Endothelial cell of umbilical vein (primary cell): ENCODE results near the gene SYNGR3. TPM values are rescaled to one million over a fixed set of nuclear protein-coding genes. Genes with fewer than 3 reads are reported as not detected.

Source experiments
- BruUV-seq: library from RNA; stranded (reverse); fragments of 400-500 nt; replicated peaks from 2 replicates; lab custom pipeline; 2021; lab: Mats Ljungman, UMichigan
- CTCF ChIA-PET: fragments of 300-600, 350-600 bp; sonication (Branson Sonifier 250); formaldehyde crosslinking; loops from one replicate; lab custom pipeline; 2021; ENCODE audit warnings: antibody characterized with exemption, inconsistent platforms; lab: Charles Lee
- POLR2A ChIA-PET: fragments of 300-600, 350-600 bp; sonication (Branson Sonifier 250); formaldehyde crosslinking; loops from one replicate; lab custom pipeline; 2021; ENCODE audit warnings: antibody characterized with exemption, inconsistent platforms; lab: Charles Lee
- DNase-seq: peaks from one replicate; pipeline ENCODE4 v3.0.0-alpha.2; 2011; ENCODE audit warnings: low read depth, low spot score
- FAIRE-seq: peaks from 2 replicates; lab custom pipeline; 2011; peaks lifted over from hg19 to GRCh38; lab: Jason Lieb, UNC
- H2AFZ ChIP-seq: 2 replicates; pipeline ENCODE4 v1.6.0; 2012; ENCODE audit warnings: low read depth, low read length, control low read depth, inconsistent platforms
- H3K27ac ChIP-seq: 2 replicates; pipeline ENCODE4 v1.5.1; 2011; ENCODE audit warnings: low read depth, mild to moderate bottlenecking, control low read depth, low read length, moderate library complexity; ENCODE audit not compliant: insufficient read depth
- H3K27me3 ChIP-seq, 2 experiments: 2 replicates each; pipeline versions ENCODE4 v1.6.0 to v1.6.1; 2011; ENCODE audit warnings: low read length in 2 of 2, mixed read lengths in 1 of 2; ENCODE audit not compliant: control insufficient read depth in 2 of 2, insufficient read depth in 2 of 2
- H3K36me3 ChIP-seq, 2 experiments: 2 replicates in 1 of 2; 3 replicates in 1 of 2; pipeline ENCODE4 v1.5.1; 2011; ENCODE audit warnings: low read length in 2 of 2, mild to moderate bottlenecking in 1 of 2, moderate library complexity in 1 of 2; ENCODE audit not compliant: control insufficient read depth in 2 of 2, insufficient read depth in 2 of 2; ENCODE audit errors: extremely low read depth in 1 of 2
- H3K4me1 ChIP-seq: 3 replicates; pipeline ENCODE4 v1.5.1; 2011; ENCODE audit warnings: mild to moderate bottlenecking, low read length; ENCODE audit not compliant: control insufficient read depth, insufficient read depth; ENCODE audit errors: extremely low read depth
- H3K4me2 ChIP-seq: 2 replicates; pipeline ENCODE4 v1.6.1; 2011; ENCODE audit warnings: low read length, control low read depth, mixed read lengths; ENCODE audit not compliant: insufficient read depth
- H3K4me3 ChIP-seq, 3 experiments: fragments of 200-600 bp in 1 of 3; sonication (generic), shearing (Covaris generic) in 1 of 3; replicated peaks in 1 of 3; 2 replicates each; pipeline ENCODE4 v1.5.1; 2011 to 2016; ENCODE audit warnings: control low read depth in 3 of 3, low read length in 3 of 3, mild to moderate bottlenecking in 2 of 3, inconsistent platforms in 1 of 3, low read depth in 1 of 3, moderate library complexity in 1 of 3; ENCODE audit not compliant: insufficient read depth in 1 of 3
- H3K79me2 ChIP-seq: 2 replicates; pipeline ENCODE4 v1.6.0; 2012; ENCODE audit warnings: low read length, inconsistent platforms; ENCODE audit not compliant: control insufficient read depth, insufficient read depth
- H3K9ac ChIP-seq: replicated peaks from 2 replicates; pipeline ENCODE3; 2011; ENCODE audit warnings: low read length, control low read depth; ENCODE audit not compliant: insufficient read depth; ENCODE audit errors: extremely low read depth
- H3K9me1 ChIP-seq: replicated peaks from 3 replicates; pipeline ENCODE4 v1.6.0; 2011; ENCODE audit warnings: mild to moderate bottlenecking, low read length; ENCODE audit not compliant: control insufficient read depth, insufficient read depth; ENCODE audit errors: extremely low read depth
- H3K9me3 ChIP-seq: replicated peaks from 2 replicates; pipeline ENCODE4 v1.5.1; 2012; ENCODE audit warnings: low read length, inconsistent platforms; ENCODE audit not compliant: control insufficient read depth, insufficient read depth
- H4K20me1 ChIP-seq: replicated peaks from 2 replicates; pipeline ENCODE3; 2011; ENCODE audit warnings: mild to moderate bottlenecking, low read length; ENCODE audit not compliant: control insufficient read depth, insufficient read depth; ENCODE audit errors: extremely low read depth
- CTCF ChIP-seq, 2 donors: IDR thresholded peaks; 1 replicate in 1 of 2; 2 replicates in 1 of 2; pipeline ENCODE4 v1.5.1; 2011; ENCODE audit warnings: low read length in 2 of 2, mild to moderate bottlenecking in 2 of 2, moderate library complexity in 2 of 2, control low read depth in 1 of 2, inconsistent platforms in 1 of 2, low read depth in 1 of 2; ENCODE audit not compliant: insufficient read depth in 1 of 2; ENCODE audit errors: extremely low read depth in 1 of 2
- EZH2 ChIP-seq: IDR thresholded peaks from 2 replicates; pipeline ENCODE4 v1.6.1; 2012; ENCODE audit warnings: borderline replicate concordance, low read depth, mild to moderate bottlenecking, moderate library complexity, low read length, inconsistent platforms; ENCODE audit not compliant: severe bottlenecking
- FOS ChIP-seq: IDR thresholded peaks from 2 replicates; pipeline ENCODE4 v1.6.1; 2011; ENCODE audit warnings: mild to moderate bottlenecking, low read length, moderate library complexity, borderline replicate concordance; ENCODE audit not compliant: insufficient read depth
- GATA2 ChIP-seq: IDR thresholded peaks from 2 replicates; pipeline ENCODE4 v1.7.0; 2011; ENCODE audit warnings: low read depth, mild to moderate bottlenecking, moderate library complexity, mixed read lengths, low read length; ENCODE audit not compliant: insufficient read length, insufficient read depth
- JUN ChIP-seq: IDR thresholded peaks from 2 replicates; pipeline ENCODE4 v1.6.1; 2011; ENCODE audit warnings: borderline replicate concordance, low read depth; ENCODE audit not compliant: insufficient read length, insufficient read depth
- MAX ChIP-seq: IDR thresholded peaks from 2 replicates; pipeline ENCODE4 v1.6.1; 2011; ENCODE audit not compliant: insufficient read depth, insufficient read length
- MYC ChIP-seq: IDR thresholded peaks from one replicate; pipeline ENCODE4 v1.6.1; 2011; ENCODE audit warnings: mild to moderate bottlenecking, low read depth, low read length
- POLR2A ChIP-seq: IDR thresholded peaks from 2 replicates; pipeline ENCODE4 v1.6.1; 2012; ENCODE audit warnings: low read depth, mild to moderate bottlenecking, control low read depth, low read length
- POLR2AphosphoS5 ChIP-seq: IDR thresholded peaks from 2 replicates; pipeline ENCODE4 v1.6.1; 2012; ENCODE audit warnings: low read depth, mild to moderate bottlenecking, control low read depth, low read length, moderate library complexity; ENCODE audit not compliant: insufficient read depth
- dilution Hi-C: fragments of 300-500 bp; cut with MboI; formaldehyde crosslinking; loops from one replicate; pipeline ENCODE4 v1.15.0; 2019; ENCODE audit warnings: low sequenced_read_pairs; ENCODE audit not compliant: extremely low pct_ligation_motif_present
- intact Hi-C: fragments of 100-400 bp; cut with micrococcal nuclease; formaldehyde crosslinking; loops from one replicate; pipeline ENCODE4 v1.10.0; 2022
- polyA plus RNA-seq, 4 experiments: library from polyadenylated mRNA; depleted of rRNA in 3 of 4; stranded (reverse) in 3 of 4; unstranded in 1 of 4; fragments of >200 nt; gene quantifications; 2 replicates each; pipeline versions ENCODE4 v1.2.1 to v1.2.3, GENCODE V29; 2011 to 2012; ENCODE audit warnings: missing spikeins in 1 of 4
- total RNA-seq: library from RNA; stranded (reverse); gene quantifications from 2 replicates; pipeline ENCODE4 v1.2.3, GENCODE V29; 2021

SYNGR3 gene
- total and polyA plus RNA-seq, 2 donors (not counting 3 experiments of a cell fraction or from before 2014, with no cell fraction given) = 0.95 to 1.4 TPM

GRCh38 chr16:2023092-2024031, 33.6 kb downstream of the SYNGR3 start:
- no peaks in the 10 kb centered on the region for H3K9me3 ChIP-seq
- no peak overlapping the region for H3K9ac ChIP-seq
- peaks cover 28% of the 10 kb centered on the region for H3K4me1 ChIP-seq
- no TSS peak for BruUV-seq
- peak overlapping the region; percentile 56 for H3K4me2 ChIP-seq
- no peaks in the 10 kb centered on the region for H4K20me1 ChIP-seq
- DNase-seq = peak; percentile 92
- FAIRE-seq = peak; percentile 95
- ChIA-PET CTCF (interaction anchor here (0.6 to 8.9 kb wide), 38 partner anchors 9 to 444 kb away, joined by 3 to 137 read pairs (median 5); partner anchors contain the start of genes ECI1, GFER, NTHL1 and PKD1), POLR2A (interaction anchor here (0.6 to 3.1 kb wide), 2 partner anchors 129 to 132 kb away, joined by 3 to 20 read pairs; partner anchors contain the start of gene TRAF7)
- no peaks in the 10 kb centered on the region for H3K36me3 ChIP-seq
- peaks cover 10% of the 10 kb centered on the region for H3K79me2 ChIP-seq
- dilution Hi-C loops (no loop called here), intact Hi-C loops (loop anchor here (1.0 to 2.0 kb wide), 4 partner anchors 23 to 117 kb away; partner anchors contain the start of genes NTHL1 and TSC2)
- peak overlapping the region; percentile 93 for H2AFZ ChIP-seq
- H3K9me1 ChIP-seq = no peaks in the 10 kb centered on the region
- peak; percentile 94 to 96 for TF ChIP-seq CTCF (IDR thresholded peaks at IDR 0.05; ENCODE audit: extremely low read depth in 1 of 2, insufficient read depth in 1 of 2, low read depth in 1 of 2, low read length in 2 of 2)
- TF ChIP-seq POLR2AphosphoS5 = peak; percentile 47
- TF ChIP-seq MAX = no peak
- no peak for TF ChIP-seq JUN
- peak; percentile 37 for TF ChIP-seq POLR2A
- no peak for TF ChIP-seq MYC
- TF ChIP-seq EZH2 = no peak
- TF ChIP-seq FOS = no peak
- TF ChIP-seq GATA2 = no peak
- H3K27me3 ChIP-seq = peaks cover 4 to 11% of the 10 kb centered on the region in 2 experiments
- peak overlapping the region in 2 of 3 experiments; percentile 20 to 24 for H3K4me3 ChIP-seq
- peak overlapping the region; percentile 56 for H3K27ac ChIP-seq
